Activated T-cell treated with anti-CD3 and anti-CD28 coated beads, Interleukin-2, amount 50 U/mL, for 72 hours (primary cell): ENCODE measurements around the gene CYFIP2. TPM values are rescaled to one million over a fixed set of nuclear protein-coding genes. Genes with fewer than 3 reads are reported as not detected.

ENCODE experiments used
- ATAC-seq, 2 donors: fragments of 150-1000 bp; cut with Tn5 transposase; replicated peaks in 1 of 2; 2 replicates each; pipeline ENCODE4 v1.10.0; 2021; ENCODE audit warnings: moderate library complexity in 2 of 2, mild to moderate bottlenecking in 1 of 2
- DNase-seq, 2 donors: peaks; one replicate each; pipeline ENCODE4 v3.0.0; 2021 to 2022; ENCODE audit warnings: mixed read lengths in 1 of 2
- H3K27ac Mint-ChIP-seq: one replicate; pipeline ENCODE4 v1.8.0; 2022; ENCODE audit warnings: mild to moderate bottlenecking, moderate library complexity, mixed read lengths
- H3K27me3 Mint-ChIP-seq: one replicate; pipeline ENCODE4 v1.8.0; 2022; ENCODE audit warnings: low read depth, mixed read lengths
- H3K36me3 Mint-ChIP-seq, 2 donors: one replicate each; pipeline ENCODE4 v1.8.0; 2022; ENCODE audit warnings: mixed read lengths in 2 of 2, mild to moderate bottlenecking in 1 of 2; ENCODE audit not compliant: insufficient read depth in 2 of 2
- H3K4me1 Mint-ChIP-seq: one replicate; pipeline ENCODE4 v1.8.0; 2022; ENCODE audit warnings: low read depth, mixed read lengths
- H3K4me3 Mint-ChIP-seq, 2 donors: one replicate each; pipeline ENCODE4 v1.8.0; 2022; ENCODE audit warnings: mild to moderate bottlenecking in 2 of 2, mixed read lengths in 2 of 2, moderate library complexity in 2 of 2
- H3K9me3 Mint-ChIP-seq, 2 donors: one replicate each; pipeline ENCODE4 v1.8.0; 2022; ENCODE audit warnings: mixed read lengths in 2 of 2
- total RNA-seq, 2 donors: library from RNA; stranded (reverse); gene quantifications; one replicate each; pipeline ENCODE4 v1.2.3, GENCODE V29; 2022

The CYFIP2 gene
- total RNA-seq, 2 donors from 2014 or later, result 235 to 288 TPM

DNA sequence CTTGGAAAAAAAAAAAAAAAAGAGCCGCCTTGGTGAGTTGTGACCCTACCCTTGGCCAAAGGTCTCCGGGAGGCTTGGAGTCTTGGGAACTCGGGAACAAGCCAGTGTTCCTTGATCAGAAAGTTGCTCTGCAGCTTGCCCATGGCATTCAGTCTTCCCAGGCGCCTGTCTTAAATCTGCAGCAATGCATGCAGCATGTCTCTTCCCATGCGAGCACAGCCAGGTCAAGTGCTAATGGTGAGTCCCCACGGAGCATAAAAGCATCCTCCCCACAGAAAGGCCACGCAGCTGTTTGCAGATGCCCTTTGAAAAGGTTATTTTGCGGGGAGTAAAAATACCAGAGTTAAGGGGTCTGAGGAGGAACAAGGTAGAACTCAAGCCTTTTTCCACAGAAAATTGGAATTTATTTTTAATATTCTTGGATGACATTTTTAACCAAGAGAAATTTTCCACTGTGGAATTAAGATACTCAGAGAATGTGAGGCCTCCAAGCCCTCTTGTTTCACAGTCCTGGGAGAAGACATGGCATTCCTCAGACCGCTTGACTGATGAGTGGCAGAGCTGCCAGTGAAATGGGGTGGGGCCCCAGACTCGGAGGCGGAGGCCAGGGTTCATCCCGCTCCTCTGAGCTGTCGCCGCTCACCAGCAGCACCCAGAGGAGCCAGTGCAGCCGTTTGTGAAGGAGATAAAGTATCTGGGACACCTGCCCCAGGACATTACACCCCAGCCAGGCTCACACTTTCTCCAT lies 81.6 kb downstream of the CYFIP2 start:
- Mint-ChIP-seq H3K36me3 (peaks cover 17 to 46% of the 10 kb centered on the region in 2 donors), H3K27ac (no peak overlapping the region), H3K27me3 (no peaks in the 10 kb centered on the region), H3K9me3 (peaks cover 3 to 8% of the 10 kb centered on the region in 2 donors), H3K4me1 (peaks cover 72% of the 10 kb centered on the region), H3K4me3 (no peak overlapping the region)
- ATAC-seq (no peak), DNase-seq (no peak)

DNA sequence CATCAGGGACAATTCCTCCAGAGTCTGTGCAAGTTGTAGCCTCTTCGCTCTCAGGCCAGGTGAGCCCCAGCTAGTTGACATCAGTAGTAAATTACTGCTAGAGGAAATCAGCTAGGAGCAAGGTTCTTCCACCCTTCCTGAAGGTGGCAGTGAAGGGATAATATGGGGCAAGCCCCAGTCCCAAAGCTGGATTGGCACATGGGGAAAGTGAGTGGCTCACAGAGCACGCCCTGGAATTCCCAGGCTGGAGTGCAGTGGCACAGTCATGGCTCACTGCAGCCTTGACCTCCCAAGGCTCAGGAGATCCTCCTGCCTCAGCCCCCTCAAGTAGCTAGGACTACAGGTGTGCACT lies 82.1 kb downstream of the CYFIP2 start:
- DNase-seq, result no peak
- no peak for ATAC-seq
- Mint-ChIP-seq H3K36me3 (peaks cover 21 to 47% of the 10 kb centered on the region in 2 donors), H3K9me3 (peaks cover 3 to 8% of the 10 kb centered on the region in 2 donors), H3K27ac (no peak overlapping the region), H3K4me1 (peaks cover 72% of the 10 kb centered on the region), H3K27me3 (no peaks in the 10 kb centered on the region), H3K4me3 (no peak overlapping the region)

GRCh38 chr5:157350939-157351801 lies 85.2 kb downstream of the CYFIP2 start:
- Mint-ChIP-seq H3K27ac (peak overlapping the region; percentile 99), H3K4me3 (peak overlapping the region; percentile 53 to 89), H3K9me3 (peaks cover 3 to 8% of the 10 kb centered on the region in 2 donors), H3K4me1 (peaks cover 72% of the 10 kb centered on the region), H3K36me3 (peaks cover 23 to 34% of the 10 kb centered on the region in 2 donors), H3K27me3 (no peaks in the 10 kb centered on the region)
- ATAC-seq (peak; percentile 81), DNase-seq (peak in 1 of 2 donors; percentile 26)

DNA sequence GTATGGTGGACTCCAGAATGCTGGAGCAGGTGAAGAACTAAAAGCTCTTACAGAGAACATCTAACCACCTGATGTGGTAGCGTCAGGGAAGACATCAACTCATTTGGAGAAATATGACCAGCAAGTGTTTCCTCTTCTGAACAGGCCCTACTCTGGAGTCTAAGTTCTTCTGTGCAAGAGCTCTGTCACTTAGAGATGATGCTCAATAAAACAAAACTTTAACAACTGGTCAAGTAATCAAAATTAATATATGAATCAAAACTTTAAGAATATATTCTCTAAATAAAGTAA lies 85.8 kb downstream of the CYFIP2 start:
- Mint-ChIP-seq H3K4me3 (peak overlapping the region; percentile 51 to 89), H3K4me1 (peaks cover 73% of the 10 kb centered on the region)

GRCh38 chr5:157352756-157353340 lies 86.9 kb downstream of the CYFIP2 start:
- peak in 1 of 2 donors; percentile 27 for ATAC-seq
- peak; percentile 60 to 61 for DNase-seq
- H3K4me1 Mint-ChIP-seq, result peaks cover 73% of the 10 kb centered on the region
- H3K36me3 Mint-ChIP-seq, result peaks cover 20 to 34% of the 10 kb centered on the region in 2 donors
- peaks cover 3 to 8% of the 10 kb centered on the region in 2 donors for H3K9me3 Mint-ChIP-seq
- H3K4me3 Mint-ChIP-seq, result peak overlapping the region; percentile 40 to 57
- H3K27me3 Mint-ChIP-seq, result no peaks in the 10 kb centered on the region
- H3K27ac Mint-ChIP-seq, result peak overlapping the region; percentile 72

More for the DNA sequence above, 85.8 kb downstream of the CYFIP2 start:
- ATAC-seq (peak; percentile 64 to 66), DNase-seq (peak; percentile 17 to 35)
- no peaks in the 10 kb centered on the region for H3K27me3 Mint-ChIP-seq
- H3K36me3 Mint-ChIP-seq, result peaks cover 21 to 34% of the 10 kb centered on the region in 2 donors
- H3K27ac Mint-ChIP-seq, result peak overlapping the region; percentile 99
- H3K9me3 Mint-ChIP-seq, result peaks cover 3 to 8% of the 10 kb centered on the region in 2 donors

GRCh38 chr5:157354800-157355199 lies 88.9 kb downstream of the CYFIP2 start:
- Mint-ChIP-seq H3K4me1 (peaks cover 70% of the 10 kb centered on the region), H3K27ac (peak overlapping the region; percentile 40), H3K4me3 (no peak overlapping the region), H3K27me3 (no peaks in the 10 kb centered on the region), H3K9me3 (peaks cover 3 to 8% of the 10 kb centered on the region in 2 donors), H3K36me3 (peaks cover 25 to 43% of the 10 kb centered on the region in 2 donors)
- ATAC-seq (no peak), DNase-seq (no peak)

- peaks cover 52% of the 10 kb centered on the region for H3K4me1 Mint-ChIP-seq
- H3K27me3 Mint-ChIP-seq, result no peaks in the 10 kb centered on the region
- H3K27ac Mint-ChIP-seq, result peak overlapping the region; percentile 2
- peaks cover 20 to 34% of the 10 kb centered on the region in 2 donors for H3K36me3 Mint-ChIP-seq
- no peaks in the 10 kb centered on the region for H3K9me3 Mint-ChIP-seq
- ATAC-seq (no peak), DNase-seq (no peak)
- H3K4me3 Mint-ChIP-seq, result no peak overlapping the region
Observed at GRCh38 chr5:157356576-157356975, 90.7 kb downstream of the CYFIP2 start.

- no peak for ATAC-seq
- no peaks in the 10 kb centered on the region for H3K27me3 Mint-ChIP-seq
- DNase-seq, result no peak
- peaks cover 40% of the 10 kb centered on the region for H3K4me1 Mint-ChIP-seq
- H3K9me3 Mint-ChIP-seq, result no peaks in the 10 kb centered on the region
- H3K4me3 Mint-ChIP-seq, result no peak overlapping the region
- H3K36me3 Mint-ChIP-seq, result peaks cover 17 to 37% of the 10 kb centered on the region in 2 donors
- no peak overlapping the region for H3K27ac Mint-ChIP-seq
Observed at GRCh38 chr5:157357823-157358222, 91.9 kb downstream of the CYFIP2 start.

- Mint-ChIP-seq H3K36me3 (peaks cover 14 to 37% of the 10 kb centered on the region in 2 donors), H3K4me1 (peaks cover 29% of the 10 kb centered on the region), H3K9me3 (no peaks in the 10 kb centered on the region), H3K27me3 (no peaks in the 10 kb centered on the region), H3K4me3 (no peak overlapping the region), H3K27ac (no peak overlapping the region)
- DNase-seq, result no peak
- no peak for ATAC-seq
Observed at GRCh38 chr5:157358871-157359270, 92.9 kb downstream of the CYFIP2 start.

DNA sequence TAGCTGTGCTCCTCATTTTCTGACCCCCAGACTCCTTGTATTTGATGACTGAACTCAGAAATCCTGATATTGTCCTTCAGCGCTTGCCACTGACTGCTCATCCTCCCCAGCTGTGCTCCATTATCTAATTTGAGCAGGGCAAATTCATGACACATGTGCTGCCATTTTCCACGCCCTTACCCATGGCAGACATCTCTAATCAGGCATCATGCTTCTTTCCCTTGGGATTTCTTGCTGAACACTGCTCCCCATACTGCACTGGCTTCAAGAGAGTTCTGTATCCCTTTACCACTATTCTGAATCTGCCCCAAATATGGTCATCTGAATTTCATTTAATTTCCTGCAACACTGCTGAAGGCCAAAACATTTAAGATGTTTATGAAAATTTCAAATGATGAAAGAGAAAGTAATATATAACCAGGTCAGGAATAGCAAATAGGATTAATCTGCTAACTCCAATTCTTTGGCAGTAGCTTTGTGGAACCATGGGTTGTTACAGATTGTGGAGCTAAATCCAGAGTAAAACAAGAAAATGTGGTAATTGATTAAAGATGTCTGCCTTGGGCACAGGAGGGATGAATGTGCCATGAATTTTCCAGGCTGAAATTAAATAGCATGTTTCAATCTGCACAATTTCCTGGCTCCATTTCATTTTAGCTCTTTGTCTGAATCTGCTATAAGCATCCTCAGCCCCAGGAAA lies 93.6 kb downstream of the CYFIP2 start:
- H3K4me1 Mint-ChIP-seq, result peaks cover 23% of the 10 kb centered on the region
- no peak for ATAC-seq
- H3K4me3 Mint-ChIP-seq, result no peak overlapping the region
- H3K36me3 Mint-ChIP-seq, result peaks cover 16 to 38% of the 10 kb centered on the region in 2 donors
- H3K27ac Mint-ChIP-seq, result no peak overlapping the region
- no peaks in the 10 kb centered on the region for H3K27me3 Mint-ChIP-seq
- no peaks in the 10 kb centered on the region for H3K9me3 Mint-ChIP-seq
- no peak for DNase-seq

DNA sequence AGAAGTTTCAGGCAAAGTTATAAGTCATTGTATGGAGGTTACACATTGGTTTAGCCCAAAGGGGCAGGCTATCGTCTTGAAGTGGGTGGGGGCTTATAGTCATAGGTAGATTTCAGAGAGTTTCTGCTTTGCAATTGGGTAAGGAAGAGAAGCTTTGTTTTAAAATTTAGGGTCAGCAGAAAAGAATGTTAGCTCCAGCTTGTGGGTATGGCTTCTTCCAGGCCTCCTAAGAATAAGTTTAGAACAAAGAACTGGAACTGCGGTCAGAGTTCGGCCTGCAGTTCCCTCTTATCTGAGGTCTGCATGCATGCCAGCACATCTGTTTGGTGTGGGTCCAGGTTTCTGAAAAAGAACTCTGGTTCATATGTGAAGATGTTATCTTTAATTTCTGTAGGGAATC lies 96.1 kb downstream of the CYFIP2 start:
- Mint-ChIP-seq H3K9me3 (no peaks in the 10 kb centered on the region), H3K27me3 (no peaks in the 10 kb centered on the region), H3K4me1 (peaks cover 5% of the 10 kb centered on the region), H3K4me3 (no peak overlapping the region), H3K27ac (peak overlapping the region; percentile 2), H3K36me3 (peaks cover 16 to 47% of the 10 kb centered on the region in 2 donors)
- ATAC-seq (no peak), DNase-seq (no peak)

GRCh38 chr5:157362502-157362901 lies 96.6 kb downstream of the CYFIP2 start:
- H3K4me1 Mint-ChIP-seq, result peaks cover 5% of the 10 kb centered on the region
- peak overlapping the region; percentile 30 for H3K27ac Mint-ChIP-seq
- ATAC-seq (no peak), DNase-seq (no peak)
- peaks cover 16 to 44% of the 10 kb centered on the region in 2 donors for H3K36me3 Mint-ChIP-seq
- no peaks in the 10 kb centered on the region for H3K9me3 Mint-ChIP-seq
- no peaks in the 10 kb centered on the region for H3K27me3 Mint-ChIP-seq
- H3K4me3 Mint-ChIP-seq, result no peak overlapping the region
